GM19035 (cell line): ENCODE data around the gene TMEM170A.
"Not testable (repeated sequence)": the region's sequence is repeated elsewhere in the genome, so short reads cannot be mapped to it uniquely, and the experiment has no call there.

Source experiments
- ATAC-seq: cut with Tn5 transposase; IDR thresholded peaks from one replicate; pipeline ENCODE4 v1.9.1; 2021; ENCODE audit not compliant: unreplicated experiment

TMEM170A gene

DNA sequence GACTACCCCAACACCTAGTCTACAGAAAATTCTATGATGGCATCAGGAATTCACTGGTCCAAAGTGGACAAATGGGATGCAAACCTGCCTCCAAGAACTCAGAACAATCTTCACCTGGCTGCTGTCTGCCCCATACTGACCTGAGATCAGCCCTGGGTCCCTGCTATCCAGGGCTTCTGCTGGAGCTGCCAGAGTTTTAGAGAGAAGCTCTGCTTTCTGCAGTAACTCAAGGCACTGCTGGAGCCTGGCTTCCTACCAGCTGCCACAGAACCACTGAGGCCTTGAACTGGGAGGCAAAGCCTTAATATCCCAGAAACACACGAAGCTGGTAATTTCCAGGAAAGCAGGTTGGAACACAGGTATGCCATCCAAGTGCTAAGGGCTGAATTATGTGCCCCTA is 7.5 kb downstream of the TMEM170A start:
- ATAC-seq, result no peak

DNA sequence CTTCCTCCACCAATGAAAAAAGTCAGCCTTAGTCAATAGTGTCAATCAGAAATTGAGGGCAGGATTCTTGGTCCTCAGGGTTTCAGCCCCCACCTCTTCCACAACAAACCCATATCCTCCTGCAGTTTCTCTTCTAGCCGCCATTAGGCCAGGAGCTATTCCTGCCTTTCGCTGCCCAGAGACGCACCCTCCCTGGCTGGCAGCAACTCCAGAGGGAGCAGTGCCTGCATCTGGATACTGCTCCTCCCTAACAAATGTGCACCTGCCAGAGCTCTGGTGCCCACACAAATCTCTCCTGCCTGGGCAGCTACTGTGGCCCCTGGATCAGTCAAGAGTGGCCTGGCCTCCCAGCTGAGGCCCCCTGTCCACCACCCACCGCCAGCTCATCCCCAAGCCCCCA is 8.0 kb downstream of the TMEM170A start:
- ATAC-seq, result not testable (repeated sequence)

DNA sequence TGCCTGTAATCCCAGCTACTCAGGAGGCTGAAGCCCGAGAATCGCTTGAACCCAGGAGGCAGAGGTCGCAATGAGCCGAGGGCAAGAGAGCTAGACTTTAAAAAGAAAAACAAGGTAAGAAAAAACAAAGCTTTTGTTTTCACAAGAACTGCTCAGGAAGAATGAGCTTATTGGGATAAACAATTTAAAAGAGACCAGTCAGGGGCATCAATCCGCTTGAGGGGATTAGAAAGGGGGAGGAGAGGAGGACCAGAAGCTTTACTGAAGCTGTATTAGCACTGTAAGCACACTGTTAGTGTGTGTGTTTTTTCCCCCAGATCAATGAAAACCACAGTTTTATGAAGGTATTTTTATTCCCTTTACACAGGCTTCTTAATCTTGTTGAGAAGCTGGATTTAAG is 8.8 kb downstream of the TMEM170A start:
- ATAC-seq, result no peak

DNA sequence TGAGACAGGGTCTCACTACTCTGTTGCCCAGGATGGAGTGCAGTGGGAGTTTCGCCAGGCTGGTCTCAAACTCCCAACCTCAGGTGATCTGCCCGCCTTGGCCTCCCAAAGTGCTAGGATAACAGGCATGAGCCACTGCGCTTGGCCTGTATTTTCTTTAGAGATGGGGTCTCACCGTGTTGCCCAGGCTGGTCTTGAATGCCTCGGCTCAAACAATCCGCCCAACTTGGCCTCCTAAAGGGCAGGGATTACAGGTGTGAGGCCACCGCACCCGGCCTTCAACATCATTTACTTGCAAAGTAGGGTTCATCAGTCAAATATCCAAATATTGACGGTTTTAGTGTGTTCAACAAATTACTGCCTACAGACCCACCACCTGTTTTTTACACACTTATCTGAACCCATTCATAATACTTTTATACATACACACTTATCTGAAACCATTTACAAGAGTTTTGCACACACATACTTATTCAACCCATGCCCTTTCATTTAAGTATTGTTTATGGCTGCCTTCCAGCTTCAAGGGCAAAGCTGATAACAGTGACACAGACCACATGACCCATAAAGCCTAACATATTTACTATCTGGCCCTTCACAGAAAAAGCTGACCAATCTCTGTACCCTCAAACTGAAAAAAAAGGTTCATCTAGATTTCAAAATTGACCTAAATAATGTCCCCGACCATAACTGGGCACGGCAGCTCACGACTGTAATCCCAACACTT is 11.9 kb downstream of the TMEM170A start:
- ATAC-seq, result no peak

DNA sequence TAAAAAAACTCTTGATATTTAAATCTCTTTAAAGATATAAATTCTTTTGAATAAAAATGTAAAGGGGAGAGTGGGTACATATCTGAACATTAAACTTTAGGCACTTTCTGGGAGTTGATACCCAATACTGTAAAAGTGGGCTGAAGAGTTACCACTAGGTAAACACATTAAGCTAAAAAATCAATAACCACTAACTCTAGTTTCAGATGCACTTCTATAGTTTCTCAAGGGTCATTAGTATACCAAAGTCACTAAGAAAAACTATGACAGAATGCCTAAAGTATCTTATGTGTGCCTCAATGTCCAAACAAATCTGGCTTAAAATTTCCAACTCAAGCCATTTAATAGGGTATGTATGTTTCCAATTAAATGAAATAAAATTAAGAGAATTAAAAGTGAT is 18.1 kb downstream of the TMEM170A start:
- no peak for ATAC-seq

DNA sequence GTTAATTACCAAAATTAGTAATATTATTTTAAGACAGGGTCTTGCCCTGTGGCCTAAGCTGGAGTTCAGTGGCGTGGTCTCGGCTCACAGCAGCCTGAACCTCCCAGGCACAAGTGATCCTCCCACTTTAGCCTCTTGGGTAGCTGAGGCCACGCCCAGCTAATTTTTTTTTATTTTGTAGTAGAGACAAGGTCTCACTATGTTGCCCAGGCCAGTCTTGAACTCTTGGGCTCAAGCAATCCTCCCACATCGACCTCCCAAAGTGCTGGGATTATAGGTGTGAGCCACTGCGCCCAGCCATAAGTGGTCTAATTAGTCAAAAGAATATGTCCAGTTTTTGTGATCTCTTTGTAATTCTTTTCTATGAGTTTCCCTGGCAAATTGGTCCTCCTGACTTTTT is 19.2 kb downstream of the TMEM170A start:
- ATAC-seq, result no peak

DNA sequence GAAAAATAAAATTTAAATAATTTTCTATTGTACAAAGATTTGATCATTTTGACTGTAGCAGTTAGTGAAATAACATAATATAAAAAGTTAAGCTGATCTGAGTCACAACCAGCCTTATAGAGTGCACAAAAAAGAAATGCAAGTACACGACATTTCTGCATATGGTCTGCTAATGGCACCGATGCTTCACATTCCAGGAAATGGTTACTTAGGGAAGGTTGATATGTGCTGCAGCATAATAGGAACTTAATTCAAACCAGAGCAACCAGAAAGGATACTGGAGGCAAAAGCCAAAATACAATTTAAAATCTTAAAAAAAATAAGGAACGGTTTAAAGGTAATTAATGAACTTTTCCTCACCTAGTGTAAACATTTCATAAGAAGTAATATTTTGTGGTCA is 21.2 kb downstream of the TMEM170A start:
- no peak for ATAC-seq

DNA sequence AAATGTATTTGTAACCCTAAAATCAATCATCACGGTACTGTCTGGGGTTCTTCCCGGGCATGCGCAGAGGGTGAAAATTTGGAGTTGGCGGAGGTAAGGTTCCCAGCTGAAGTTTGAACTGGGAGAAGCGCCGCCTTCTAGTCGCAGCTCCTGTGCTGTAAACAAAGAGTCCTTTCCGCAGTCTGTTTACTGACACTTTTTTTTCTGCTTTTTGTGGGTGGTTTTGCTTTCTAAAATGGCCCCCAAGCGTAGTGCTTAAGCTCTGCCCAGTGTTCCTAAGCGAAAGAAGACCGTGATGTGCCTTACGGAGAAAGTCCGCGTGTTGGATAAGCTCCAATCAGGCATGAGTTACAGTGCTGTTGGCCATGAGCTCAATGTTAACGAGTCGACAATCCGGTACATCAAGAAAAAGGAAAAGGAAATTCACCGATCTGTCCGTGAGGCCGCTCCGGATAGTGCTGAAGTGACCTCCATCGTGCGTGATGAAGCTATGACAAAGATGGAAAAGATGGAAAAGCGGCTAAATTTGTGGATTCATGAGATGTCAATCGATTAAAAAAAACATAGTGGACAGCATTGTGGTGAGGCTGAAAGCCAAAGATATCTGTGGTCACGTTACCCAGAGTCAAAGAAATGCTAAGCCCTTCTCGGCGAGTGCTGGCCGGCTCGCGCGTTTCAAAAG is 30.6 kb downstream of the TMEM170A start:
- peak; percentile 69 for ATAC-seq

DNA sequence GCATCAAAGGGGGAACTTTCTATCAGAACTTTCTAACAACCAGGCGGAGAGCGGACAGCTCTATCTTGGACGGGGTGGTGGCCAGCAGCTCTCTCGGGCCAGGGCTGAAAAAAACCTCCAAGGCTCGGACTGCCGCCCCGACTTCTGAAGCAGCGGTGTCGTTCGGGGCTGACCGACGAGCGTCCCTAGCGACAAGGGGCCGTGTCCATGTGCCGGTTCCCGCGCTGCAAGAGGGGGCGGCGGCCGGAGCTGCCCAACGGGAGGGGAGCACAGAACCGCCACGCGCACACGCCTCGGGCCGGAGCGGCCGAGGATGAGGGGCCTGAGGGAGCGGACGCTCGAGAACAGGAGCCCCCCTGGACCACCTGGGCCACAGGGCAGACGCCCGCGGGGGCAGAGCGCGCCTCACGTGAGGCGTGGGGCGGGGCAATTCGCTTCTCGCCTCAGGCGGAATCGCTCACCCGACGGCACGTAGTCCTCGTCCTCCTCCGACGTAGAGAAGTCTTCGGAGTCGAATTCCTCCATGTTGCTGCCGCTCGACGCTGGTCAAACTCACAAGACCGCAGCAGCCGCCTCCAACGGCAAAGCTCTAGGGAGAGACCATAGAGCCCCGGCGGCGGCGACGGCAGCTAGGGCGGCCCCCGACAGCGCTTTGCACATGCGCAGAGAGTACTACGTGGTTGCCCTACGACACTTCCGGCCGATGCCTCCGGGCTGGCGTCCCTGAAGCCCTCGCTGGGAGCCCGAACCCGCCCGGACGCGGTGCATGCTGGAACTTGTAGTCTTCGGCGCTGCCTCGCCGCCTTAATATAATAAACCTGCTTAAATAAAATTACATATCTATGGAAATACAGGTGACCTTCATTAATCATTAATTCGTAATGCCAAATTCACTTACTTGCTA is 31.4 kb downstream of the TMEM170A start, which contains the start of gene CFDP1:
CFDP1 (minus strand) TSS at position 676 of the 904 bp plus-strand sequence; CDS start at position 525, 151 bp downstream.
- peak; percentile 94 for ATAC-seq

DNA sequence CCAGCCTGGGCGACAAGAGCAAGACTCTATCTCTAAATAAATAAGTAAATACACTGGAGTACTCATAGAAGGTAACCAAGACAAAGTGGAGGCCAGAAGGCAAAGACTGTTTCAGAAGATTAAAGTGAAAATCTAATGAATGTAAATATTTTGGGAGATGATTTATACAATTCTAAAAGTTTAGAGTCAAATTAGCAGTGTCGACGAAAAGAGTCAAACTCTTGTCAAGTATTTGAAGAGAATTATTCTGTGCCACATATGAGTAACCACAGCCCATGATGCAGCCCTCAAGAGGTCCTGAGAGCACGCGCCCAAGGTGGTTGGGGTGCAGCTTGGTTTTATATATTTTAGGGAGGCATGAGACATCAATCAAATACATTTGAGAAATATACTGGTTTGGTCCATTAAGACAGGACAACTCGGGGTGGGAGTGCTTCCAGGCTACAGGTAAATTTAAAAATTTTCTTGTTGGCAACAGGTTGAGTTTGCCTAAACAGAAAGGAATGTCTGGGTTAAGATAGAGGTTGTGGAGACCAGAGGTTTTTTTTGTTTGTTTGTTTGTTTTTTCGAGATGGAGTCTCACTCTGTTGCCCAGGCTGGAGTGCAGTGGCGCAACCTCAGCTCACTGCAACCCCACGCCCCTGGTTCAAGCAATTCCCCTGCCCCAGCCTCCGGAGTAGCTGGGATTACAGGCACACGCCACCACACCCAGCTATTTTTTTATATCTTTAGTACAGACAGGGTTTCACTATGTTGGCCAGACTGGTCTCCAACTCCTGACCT is 34.7 kb downstream of the TMEM170A start:
- no peak for ATAC-seq

DNA sequence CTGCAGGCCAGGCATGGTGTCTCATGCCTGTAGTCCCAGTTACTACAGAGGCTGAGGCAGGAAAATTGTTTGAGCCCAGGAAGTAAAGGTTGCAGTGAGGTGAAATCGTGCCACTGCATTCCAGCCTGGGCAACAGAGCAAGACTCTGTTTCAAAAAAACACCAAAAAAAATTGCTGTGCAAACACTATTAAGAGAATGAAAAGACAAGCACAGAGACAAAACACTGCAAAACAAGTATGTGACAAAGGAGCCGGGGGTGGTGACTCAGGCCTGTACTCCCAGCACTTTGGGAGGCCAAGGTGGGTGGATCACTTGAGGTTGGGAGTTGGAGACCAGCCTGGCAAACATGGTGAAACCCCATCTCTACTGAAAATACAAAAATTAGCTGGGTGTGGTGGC is 38.0 kb downstream of the TMEM170A start:
- ATAC-seq, result not testable (repeated sequence)

DNA sequence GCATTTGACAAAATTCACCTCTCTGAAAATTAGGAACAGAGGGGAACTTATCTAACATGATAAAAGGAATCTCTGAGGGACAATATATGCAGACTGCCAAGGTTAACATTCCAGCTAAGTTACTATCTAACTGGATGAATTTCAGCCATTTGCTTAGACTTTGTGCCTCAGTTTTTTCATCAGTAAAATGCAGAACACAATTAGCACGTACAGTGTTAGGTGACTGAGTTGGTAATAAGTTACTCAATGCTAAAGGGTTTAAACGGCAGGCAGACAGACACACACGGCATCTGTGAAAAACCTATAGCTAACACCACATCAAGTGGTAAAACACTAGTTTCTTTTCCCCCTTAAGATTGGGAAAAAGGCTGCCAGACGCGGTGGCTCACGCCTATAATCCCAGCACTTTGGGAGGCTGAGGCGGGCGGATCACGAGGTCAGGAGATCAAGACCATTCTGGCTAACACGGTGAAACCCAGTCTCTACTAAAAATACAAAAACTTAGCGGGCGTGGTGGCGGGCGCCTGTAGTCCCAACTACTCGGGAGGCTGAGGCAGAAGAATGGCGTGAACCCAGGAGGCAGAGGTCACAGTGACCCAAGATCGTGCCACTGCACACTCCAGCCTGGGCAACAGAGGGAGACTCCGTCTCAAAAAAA is 40.3 kb downstream of the TMEM170A start:
- ATAC-seq, result not testable (repeated sequence)

DNA sequence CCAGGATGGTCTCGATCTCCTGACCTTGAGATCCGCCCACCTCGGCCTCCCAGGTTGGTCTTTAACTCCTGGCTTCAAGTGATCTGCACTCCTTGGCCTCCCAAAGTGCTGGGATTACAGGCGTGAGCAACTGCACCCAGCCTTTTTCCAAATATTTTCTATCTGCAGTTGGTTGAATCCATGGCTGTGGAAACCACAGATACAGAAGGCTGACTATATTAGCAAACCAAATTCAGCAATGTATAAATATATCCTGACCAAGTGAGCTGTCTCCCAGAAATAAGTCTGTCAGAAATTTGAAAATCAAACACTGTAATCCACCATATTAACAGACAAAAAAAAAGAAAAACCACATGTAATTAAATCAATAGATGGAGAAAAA is 40.8 kb downstream of the TMEM170A start:
- no peak for ATAC-seq

DNA sequence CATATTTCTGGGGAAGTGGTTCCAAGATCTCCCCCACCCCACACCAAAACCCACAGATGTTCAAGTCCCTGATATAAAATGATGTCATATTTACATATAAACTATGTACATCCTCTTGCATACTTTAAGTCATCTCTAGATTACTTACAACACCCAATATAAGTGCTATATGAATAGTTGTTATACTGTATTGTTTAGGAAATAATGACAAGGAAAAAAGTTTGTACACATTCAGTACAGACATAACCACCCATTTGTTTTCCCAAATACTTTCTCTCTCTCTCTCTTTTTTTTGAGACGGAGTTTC is 42.7 kb downstream of the TMEM170A start:
- ATAC-seq, result no peak

DNA sequence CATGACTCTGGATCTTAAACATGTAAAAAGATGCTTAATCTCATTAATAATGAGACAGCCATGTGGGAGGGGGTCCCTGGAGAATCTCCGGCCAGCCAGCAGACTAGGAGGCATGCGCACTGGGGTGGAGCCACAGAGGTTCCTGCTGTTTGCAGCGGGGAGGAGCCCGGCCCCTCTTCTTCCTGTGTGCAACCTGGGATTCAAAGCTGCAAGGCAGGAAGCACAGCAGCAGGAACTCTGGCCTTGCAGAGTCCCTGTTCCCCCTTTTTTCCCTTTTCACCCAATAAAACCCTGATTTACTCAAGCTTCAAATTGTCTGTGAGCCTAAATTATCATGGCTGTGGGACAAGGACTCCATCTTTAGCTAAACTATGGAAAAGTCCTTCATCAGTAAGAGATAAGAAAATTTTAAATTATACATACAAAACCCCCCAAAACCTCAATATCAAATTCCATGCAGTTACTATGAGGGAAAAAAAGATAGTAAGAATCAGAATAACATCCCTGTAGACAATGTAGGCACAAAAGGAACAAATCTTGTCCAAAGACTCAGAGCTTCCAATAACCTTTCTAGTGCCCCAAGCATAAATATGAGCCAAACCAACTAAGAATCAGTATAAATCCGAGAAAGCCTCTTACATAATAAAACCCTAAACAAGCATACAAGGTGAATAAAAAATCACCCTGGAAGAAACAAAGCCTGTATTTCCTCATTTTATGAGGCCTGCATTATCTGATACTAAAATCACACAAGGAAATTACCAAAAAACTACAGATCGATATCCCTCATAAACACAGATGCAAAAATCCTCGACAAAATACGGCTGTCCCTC is 43.3 kb downstream of the TMEM170A start:
- ATAC-seq, result peak; percentile 80

DNA sequence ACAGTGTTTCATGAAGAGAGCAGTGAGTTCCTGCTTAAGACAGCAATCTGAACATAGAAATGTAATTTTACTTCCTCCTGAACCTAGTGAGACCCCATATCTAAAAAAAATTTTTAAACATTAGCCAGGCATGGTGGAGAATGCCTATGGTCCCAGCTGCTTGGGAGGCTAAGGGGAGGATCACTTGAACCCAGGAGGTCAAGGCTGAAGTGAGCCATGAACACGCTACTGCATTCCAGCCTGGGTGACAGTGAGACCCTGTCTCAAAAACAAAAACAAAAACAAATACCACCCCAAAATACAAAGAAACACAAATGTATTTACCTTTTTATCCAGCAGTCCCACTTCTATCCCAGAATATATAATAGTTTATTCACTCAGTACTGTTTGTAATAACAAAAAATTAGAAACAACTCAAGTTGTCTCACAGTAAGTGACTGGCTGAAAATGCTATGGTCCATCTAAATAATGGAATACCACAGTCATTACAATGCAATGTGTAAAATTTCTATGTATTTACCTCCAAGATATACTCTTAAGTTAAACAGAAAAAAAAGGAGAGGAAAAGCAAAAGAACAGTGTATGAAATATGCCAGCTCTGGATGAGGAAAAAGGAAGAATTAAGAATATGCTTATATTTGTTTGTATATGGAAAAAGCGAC is 47.5 kb downstream of the TMEM170A start:
- no peak for ATAC-seq

DNA sequence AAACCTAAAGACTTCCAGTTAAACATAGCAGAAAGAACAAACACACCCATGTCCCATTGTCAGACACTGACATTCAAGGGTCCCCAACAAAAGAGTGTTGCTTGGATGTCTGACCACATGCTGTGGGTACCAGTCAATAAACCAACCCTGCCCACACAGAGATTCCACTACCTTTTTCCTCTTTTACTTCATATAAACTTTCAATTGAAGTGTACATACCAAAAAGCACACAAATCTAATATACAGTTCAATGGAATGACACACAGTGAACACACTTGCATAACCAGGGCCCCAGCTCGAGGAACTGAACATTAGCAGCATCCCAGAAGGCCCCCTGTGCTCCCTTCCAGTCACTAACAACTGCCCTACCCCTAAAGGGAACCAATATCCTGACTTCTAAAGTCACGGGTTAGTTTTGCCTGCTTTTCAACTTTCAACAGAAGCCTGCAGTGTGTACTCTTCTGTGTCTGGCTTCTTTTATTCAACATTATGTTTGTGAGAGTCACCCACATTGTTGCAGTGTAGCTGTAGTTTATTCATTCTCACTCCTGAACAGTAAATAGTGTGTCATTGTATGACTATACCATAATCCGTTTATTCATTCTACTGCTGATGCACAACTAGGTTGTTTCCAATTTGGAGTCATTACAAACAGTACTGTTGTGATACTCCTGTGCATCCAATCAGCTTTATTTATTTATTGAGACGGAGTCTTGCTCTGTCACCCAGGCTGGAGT is 49.2 kb downstream of the TMEM170A start:
- no peak for ATAC-seq

DNA sequence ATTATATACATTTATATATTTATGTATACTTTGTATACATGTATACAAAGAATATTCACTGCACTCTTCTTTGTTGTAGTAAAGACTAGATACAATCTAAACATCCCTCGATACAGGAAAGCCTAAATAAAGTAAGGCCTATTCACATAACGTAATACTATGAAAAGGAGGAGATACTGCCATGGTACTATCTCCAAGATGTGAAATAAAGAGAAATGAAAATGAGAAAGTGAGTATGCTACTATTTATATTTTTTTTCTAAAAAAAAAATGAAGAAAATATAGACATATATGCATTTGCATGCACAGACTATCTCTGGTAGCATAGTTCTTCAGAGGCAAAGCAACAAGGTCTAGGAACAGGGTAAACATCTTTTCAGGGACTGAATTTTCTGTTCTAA is 50.5 kb downstream of the TMEM170A start:
- no peak for ATAC-seq
